ENCODE results near the gene SLC50A1. TPM values are rescaled to one million over a fixed set of nuclear protein-coding genes. Genes with fewer than 3 reads are reported as not detected.

The SLC50A1 gene
- total and polyA plus RNA-seq, 9 of the 15 experiments (the other 6 are each of a cell fraction or from before 2014, with no cell fraction given), result 46.5 to 132 (median 91.9) TPM

DNA sequence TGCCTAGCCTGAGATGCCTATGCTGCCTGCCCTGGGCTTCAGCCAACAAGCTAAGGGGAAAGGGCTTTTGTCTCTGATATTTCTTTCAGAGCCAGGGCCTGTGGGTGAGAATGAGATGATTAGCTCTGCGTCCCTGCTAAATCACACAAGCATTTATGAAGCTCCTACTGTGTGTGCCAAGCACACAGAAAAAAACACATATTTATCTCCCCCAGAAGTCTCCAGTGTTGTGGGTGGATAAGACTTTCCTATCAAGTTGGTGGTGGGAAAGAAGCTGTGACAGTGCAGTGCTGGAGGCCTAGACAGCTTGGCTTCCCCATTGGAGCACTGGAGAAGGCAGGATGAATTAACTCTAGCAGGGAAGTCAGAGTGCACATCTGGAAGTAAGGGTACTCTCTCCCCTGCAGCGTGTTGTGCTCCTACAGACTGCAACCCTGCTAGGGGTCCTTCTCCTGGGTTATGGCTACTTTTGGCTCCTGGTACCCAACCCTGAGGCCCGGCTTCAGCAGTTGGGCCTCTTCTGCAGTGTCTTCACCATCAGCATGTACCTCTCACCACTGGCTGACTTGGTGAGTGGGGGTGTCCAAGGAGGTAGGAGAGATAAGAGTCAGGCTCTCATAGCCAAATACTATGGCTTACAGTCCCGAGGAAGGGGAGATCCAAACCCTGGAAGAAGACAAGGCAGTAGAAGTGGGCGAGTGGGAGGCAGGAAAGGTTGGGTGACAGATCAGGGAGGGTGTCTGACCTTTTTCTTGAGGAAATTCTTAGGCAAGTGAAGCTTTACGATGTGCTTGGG, 1.7 kb downstream of the SLC50A1 start (continued):
- TF ChIP-seq, protein P1, sequence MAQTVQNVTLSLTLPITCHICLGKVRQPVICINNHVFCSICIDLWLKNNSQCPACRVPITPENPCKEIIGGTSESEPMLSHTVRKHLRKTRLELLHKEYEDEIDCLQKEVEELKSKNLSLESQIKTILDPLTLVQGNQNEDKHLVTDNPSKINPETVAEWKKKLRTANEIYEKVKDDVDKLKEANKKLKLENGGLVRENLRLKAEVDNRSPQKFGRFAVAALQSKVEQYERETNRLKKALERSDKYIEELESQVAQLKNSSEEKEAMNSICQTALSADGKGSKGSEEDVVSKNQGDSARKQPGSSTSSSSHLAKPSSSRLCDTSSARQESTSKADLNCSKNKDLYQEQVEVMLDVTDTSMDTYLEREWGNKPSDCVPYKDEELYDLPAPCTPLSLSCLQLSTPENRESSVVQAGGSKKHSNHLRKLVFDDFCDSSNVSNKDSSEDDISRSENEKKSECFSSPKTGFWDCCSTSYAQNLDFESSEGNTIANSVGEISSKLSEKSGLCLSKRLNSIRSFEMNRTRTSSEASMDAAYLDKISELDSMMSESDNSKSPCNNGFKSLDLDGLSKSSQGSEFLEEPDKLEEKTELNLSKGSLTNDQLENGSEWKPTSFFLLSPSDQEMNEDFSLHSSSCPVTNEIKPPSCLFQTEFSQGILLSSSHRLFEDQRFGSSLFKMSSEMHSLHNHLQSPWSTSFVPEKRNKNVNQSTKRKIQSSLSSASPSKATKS (CRISPR knock-in tag; IDR thresholded peaks at IDR 0.05), result no peak
- no peak for TF ChIP-seq MCM3 (IDR thresholded peaks at IDR 0.05)
- no peak for TF ChIP-seq RUNX1 (IDR thresholded peaks at IDR 0.05; ENCODE audit: low read depth)
- no peak for TF ChIP-seq RAD51 (IDR thresholded peaks at IDR 0.05; ENCODE audit: borderline replicate concordance, low read depth)
- TF ChIP-seq, protein P2, sequence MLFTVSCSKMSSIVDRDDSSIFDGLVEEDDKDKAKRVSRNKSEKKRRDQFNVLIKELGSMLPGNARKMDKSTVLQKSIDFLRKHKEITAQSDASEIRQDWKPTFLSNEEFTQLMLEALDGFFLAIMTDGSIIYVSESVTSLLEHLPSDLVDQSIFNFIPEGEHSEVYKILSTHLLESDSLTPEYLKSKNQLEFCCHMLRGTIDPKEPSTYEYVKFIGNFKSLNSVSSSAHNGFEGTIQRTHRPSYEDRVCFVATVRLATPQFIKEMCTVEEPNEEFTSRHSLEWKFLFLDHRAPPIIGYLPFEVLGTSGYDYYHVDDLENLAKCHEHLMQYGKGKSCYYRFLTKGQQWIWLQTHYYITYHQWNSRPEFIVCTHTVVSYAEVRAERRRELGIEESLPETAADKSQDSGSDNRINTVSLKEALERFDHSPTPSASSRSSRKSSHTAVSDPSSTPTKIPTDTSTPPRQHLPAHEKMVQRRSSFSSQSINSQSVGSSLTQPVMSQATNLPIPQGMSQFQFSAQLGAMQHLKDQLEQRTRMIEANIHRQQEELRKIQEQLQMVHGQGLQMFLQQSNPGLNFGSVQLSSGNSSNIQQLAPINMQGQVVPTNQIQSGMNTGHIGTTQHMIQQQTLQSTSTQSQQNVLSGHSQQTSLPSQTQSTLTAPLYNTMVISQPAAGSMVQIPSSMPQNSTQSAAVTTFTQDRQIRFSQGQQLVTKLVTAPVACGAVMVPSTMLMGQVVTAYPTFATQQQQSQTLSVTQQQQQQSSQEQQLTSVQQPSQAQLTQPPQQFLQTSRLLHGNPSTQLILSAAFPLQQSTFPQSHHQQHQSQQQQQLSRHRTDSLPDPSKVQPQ (CRISPR knock-in tag; IDR thresholded peaks at IDR 0.05; ENCODE audit: borderline replicate concordance), result no peak
- TF ChIP-seq, protein P3, sequence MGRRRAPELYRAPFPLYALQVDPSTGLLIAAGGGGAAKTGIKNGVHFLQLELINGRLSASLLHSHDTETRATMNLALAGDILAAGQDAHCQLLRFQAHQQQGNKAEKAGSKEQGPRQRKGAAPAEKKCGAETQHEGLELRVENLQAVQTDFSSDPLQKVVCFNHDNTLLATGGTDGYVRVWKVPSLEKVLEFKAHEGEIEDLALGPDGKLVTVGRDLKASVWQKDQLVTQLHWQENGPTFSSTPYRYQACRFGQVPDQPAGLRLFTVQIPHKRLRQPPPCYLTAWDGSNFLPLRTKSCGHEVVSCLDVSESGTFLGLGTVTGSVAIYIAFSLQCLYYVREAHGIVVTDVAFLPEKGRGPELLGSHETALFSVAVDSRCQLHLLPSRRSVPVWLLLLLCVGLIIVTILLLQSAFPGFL (CRISPR knock-in tag; IDR thresholded peaks at IDR 0.05), result no peak
- no peak for TF ChIP-seq RFX5 (IDR thresholded peaks at IDR 0.05; ENCODE audit: low read depth, low read length)
- TF ChIP-seq, protein P4, sequence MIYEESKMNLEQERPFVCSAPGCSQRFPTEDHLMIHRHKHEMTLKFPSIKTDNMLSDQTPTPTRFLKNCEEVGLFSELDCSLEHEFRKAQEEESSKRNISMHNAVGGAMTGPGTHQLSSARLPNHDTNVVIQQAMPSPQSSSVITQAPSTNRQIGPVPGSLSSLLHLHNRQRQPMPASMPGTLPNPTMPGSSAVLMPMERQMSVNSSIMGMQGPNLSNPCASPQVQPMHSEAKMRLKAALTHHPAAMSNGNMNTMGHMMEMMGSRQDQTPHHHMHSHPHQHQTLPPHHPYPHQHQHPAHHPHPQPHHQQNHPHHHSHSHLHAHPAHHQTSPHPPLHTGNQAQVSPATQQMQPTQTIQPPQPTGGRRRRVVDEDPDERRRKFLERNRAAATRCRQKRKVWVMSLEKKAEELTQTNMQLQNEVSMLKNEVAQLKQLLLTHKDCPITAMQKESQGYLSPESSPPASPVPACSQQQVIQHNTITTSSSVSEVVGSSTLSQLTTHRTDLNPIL (CRISPR knock-in tag; IDR thresholded peaks at IDR 0.05), result no peak
- TF ChIP-seq ERF (CRISPR knock-in tag; IDR thresholded peaks at IDR 0.05), result no peak
- TF ChIP-seq MYC (IDR thresholded peaks at IDR 0.05; ENCODE audit: low read depth, low read length), result no peak
- no peak for TF ChIP-seq MYC (CRISPR knock-in tag; IDR thresholded peaks at IDR 0.05; ENCODE audit: borderline replicate concordance, low read depth)
- no peak for TF ChIP-seq DNMT1 (IDR thresholded peaks at IDR 0.05)
- no peak for TF ChIP-seq HCFC1 (IDR thresholded peaks at IDR 0.05; ENCODE audit: low read depth, low read length)
- TF ChIP-seq, protein P5, sequence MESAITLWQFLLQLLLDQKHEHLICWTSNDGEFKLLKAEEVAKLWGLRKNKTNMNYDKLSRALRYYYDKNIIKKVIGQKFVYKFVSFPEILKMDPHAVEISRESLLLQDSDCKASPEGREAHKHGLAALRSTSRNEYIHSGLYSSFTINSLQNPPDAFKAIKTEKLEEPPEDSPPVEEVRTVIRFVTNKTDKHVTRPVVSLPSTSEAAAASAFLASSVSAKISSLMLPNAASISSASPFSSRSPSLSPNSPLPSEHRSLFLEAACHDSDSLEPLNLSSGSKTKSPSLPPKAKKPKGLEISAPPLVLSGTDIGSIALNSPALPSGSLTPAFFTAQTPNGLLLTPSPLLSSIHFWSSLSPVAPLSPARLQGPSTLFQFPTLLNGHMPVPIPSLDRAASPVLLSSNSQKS (CRISPR knock-in tag; IDR thresholded peaks at IDR 0.05), result no peak
- TF ChIP-seq, protein P6, sequence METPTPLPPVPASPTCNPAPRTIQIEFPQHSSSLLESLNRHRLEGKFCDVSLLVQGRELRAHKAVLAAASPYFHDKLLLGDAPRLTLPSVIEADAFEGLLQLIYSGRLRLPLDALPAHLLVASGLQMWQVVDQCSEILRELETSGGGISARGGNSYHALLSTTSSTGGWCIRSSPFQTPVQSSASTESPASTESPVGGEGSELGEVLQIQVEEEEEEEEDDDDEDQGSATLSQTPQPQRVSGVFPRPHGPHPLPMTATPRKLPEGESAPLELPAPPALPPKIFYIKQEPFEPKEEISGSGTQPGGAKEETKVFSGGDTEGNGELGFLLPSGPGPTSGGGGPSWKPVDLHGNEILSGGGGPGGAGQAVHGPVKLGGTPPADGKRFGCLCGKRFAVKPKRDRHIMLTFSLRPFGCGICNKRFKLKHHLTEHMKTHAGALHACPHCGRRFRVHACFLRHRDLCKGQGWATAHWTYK (CRISPR knock-in tag; IDR thresholded peaks at IDR 0.05), result no peak
- TF ChIP-seq ATF7 (IDR thresholded peaks at IDR 0.05), result 0 out of 2 replicates have a peak, but pooled peaks have one; percentile 13
- TF ChIP-seq ZNF77 (CRISPR knock-in tag; IDR thresholded peaks at IDR 0.05), result no peak
- TF ChIP-seq TAF15 (IDR thresholded peaks at IDR 0.05; ENCODE audit: low read depth, low read length), result no peak
- no peak for TF ChIP-seq BCOR (IDR thresholded peaks at IDR 0.05)
- no peak for TF ChIP-seq MCM5 (IDR thresholded peaks at IDR 0.05; ENCODE audit: low read depth)

All from K562 (cell line).